HG02642 (cell line): Measurements from ENCODE around the gene OGFOD1.
A peak's percentile ranks its signal among the peaks of the same experiment; 100 is the strongest.

ENCODE experiments used
- ATAC-seq: cut with Tn5 transposase; IDR thresholded peaks from one replicate; pipeline ENCODE4 v1.9.1; 2021; ENCODE audit warnings: mild to moderate bottlenecking; ENCODE audit not compliant: unreplicated experiment, poor library complexity

Gene OGFOD1

GRCh38 chr16:56425439-56425832 is 25.9 kb upstream of the OGFOD1 start, which contains the start of gene AMFR:
AMFR (minus strand) TSS chr16:56425545; CDS start chr16:56425327, 218 bp downstream.
- peak; percentile 85 for ATAC-seq

- ATAC-seq, result no peak
Measured at GRCh38 chr16:56426585-56426984, 24.8 kb upstream of the OGFOD1 start.

- ATAC-seq, result no peak
Measured at GRCh38 chr16:56428091-56428490, 23.3 kb upstream of the OGFOD1 start.

- ATAC-seq, result no peak
Measured at GRCh38 chr16:56436258-56436657, 15.1 kb upstream of the OGFOD1 start.

GRCh38 chr16:56438038-56438437 is 13.3 kb upstream of the OGFOD1 start:
- ATAC-seq, result no peak

GRCh38 chr16:56447286-56447685 is 4.1 kb upstream of the OGFOD1 start:
- ATAC-seq, result no peak

- no peak for ATAC-seq
Measured at GRCh38 chr16:56448005-56448404, 3.3 kb upstream of the OGFOD1 start.

GRCh38 chr16:56450275-56450985 is 924 bp upstream of the OGFOD1 start:
- no peak for ATAC-seq

- peak; percentile 45 for ATAC-seq
Measured at GRCh38 chr16:56451753-56452689, 667 bp downstream of the OGFOD1 start.

- ATAC-seq, result no peak
Measured at GRCh38 chr16:56457927-56458470, 6.6 kb downstream of the OGFOD1 start.

- no peak for ATAC-seq
Measured at GRCh38 chr16:56460101-56460500, 8.7 kb downstream of the OGFOD1 start.

GRCh38 chr16:56462064-56462796 is 10.9 kb downstream of the OGFOD1 start:
- no peak for ATAC-seq

- ATAC-seq, result no peak
Measured at GRCh38 chr16:56463153-56463552, 11.8 kb downstream of the OGFOD1 start.

- ATAC-seq, result no peak
Measured at GRCh38 chr16:56466344-56466743, 15.0 kb downstream of the OGFOD1 start.

- no peak for ATAC-seq
Measured at GRCh38 chr16:56468800-56469199, 17.4 kb downstream of the OGFOD1 start.

GRCh38 chr16:56469748-56470147 is 18.4 kb downstream of the OGFOD1 start:
- no peak for ATAC-seq

GRCh38 chr16:56470232-56470631 is 18.9 kb downstream of the OGFOD1 start:
- ATAC-seq, result no peak

- no peak for ATAC-seq
Measured at GRCh38 chr16:56470666-56471065, 19.3 kb downstream of the OGFOD1 start.

- ATAC-seq, result no peak
Measured at GRCh38 chr16:56475201-56475600, 23.8 kb downstream of the OGFOD1 start.

GRCh38 chr16:56477096-56477878 is 25.9 kb downstream of the OGFOD1 start:
- no peak for ATAC-seq
